Medulla oblongata (tissue), 1 donor: Measurements from ENCODE around the gene ATOSB.

Experiments
- DNase-seq: peaks from one replicate; pipeline ENCODE4 v3.0.0-alpha.2; 2015; ENCODE audit errors: extremely low spot score

Gene ATOSB

GRCh38 chr9:35089434-35089833, 26.2 kb downstream of the ATOSB start:
- no peak for DNase-seq

- no peak for DNase-seq
Measured at GRCh38 chr9:35085078-35085477, 30.6 kb downstream of the ATOSB start.

DNA sequence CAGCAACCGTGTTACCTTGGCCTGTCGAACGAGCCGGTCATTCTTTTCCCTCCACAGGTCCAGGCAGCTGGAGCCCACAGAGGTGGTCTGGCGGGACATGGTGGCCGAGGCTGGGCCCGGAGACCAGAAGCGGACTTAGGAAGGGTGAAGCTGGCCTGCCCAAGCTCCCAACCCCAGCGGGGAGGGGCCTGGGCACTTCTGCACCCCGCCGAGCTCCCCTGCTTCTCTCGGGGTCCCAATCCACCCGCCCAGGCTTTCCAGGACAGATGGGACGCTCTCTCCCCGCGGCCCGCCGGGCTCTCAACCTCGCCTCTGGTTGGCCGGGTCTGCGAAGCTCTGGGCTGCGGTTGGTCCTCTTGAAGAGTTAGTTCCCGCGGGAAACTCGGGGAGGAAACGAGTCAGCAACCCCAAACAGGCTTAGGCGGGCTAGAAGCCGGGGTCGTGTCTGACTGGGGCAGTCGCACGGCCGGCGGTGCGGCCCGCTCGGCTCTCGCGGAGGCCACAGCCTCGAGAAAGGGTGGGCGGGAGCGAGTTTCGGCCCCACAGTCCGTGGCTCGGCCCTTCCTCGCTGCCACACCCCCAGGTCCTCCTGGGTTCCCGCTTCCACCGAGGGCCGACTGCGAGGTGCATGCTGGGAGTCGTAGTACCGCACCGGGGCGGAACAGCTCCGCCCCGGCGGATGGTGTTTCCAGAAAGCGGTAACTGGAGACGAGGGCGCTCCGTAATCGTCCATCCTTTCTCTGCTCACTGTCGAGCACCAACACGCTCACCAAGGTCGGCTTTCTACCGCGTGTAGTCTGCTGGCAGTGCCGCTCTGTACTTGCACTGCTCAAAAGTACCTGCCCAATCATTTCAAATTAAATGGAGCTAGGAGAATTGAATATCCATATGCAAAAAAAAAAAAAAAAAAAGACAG, 36.0 kb downstream of the ATOSB start, which contains the start of gene FANCG:
Gene FANCG (minus strand): TSS at position 517 of the 916 bp plus-strand sequence. CDS start 418 bp downstream, at position 99.
- peak; percentile 94 for DNase-seq

DNA sequence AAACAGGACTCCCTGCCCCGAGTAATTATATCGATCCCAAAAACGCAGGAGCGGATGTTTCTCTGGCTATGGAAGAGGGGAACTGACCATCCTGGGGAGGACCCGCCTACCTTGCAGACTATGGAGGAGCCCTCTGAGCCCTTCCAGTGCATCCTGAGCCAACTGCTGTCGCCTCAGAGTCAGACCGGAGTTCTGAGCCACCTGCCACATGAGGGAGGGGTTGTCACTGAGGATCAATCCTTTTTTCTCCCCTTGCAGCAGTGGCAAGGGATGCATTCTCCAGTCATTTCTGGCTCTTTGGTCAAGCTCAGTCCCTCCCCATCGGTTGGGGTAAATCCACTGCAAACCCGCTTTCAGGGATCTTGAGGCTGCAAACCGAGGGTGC, 36.6 kb downstream of the ATOSB start:
- DNase-seq, result no peak

- DNase-seq, result no peak
Measured at GRCh38 chr9:35078066-35078465, 37.6 kb downstream of the ATOSB start.

GRCh38 chr9:35076848-35077247, 38.8 kb downstream of the ATOSB start:
- no peak for DNase-seq

DNA sequence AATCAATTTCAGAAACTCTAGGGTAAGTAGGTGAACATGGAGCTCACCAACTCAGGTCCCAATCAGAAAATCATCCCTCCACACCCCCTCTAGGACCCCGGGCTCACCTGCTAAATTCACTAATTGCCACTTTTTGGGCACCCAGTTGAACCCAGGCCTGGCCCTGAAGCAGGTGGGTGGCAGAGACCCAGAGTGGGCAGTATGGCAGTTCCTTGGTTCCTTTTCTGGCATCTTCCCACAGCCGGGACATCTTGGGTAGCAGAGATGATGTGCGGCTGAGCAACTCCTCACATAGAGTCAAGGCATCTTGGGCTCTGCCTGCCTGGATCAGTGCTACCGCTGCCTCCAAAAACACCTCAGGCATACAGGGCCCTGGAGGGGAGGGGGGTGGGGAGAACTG, 40.3 kb downstream of the ATOSB start:
- DNase-seq, result no peak

DNA sequence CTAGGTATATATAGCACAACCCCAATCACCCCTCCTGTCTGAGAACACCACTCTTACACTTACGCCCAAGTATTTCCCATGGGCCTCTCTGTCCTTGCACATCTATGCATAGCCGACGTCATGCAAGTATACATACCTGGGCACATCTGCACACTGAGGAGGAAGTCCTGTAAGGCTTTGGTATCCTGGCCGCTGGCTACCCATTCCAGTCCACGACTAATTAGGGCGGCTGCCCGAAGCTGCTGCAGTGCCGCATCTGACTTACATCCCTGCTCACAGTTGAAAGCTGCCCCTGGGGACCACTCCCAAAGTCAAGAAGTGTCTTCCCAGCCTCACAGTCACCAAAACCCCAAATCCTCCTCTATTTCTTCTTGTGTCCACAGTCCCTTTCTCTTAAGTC, 40.9 kb downstream of the ATOSB start:
- no peak for DNase-seq

GRCh38 chr9:35074141-35074540, 41.5 kb downstream of the ATOSB start:
- DNase-seq, result no peak

GRCh38 chr9:35073279-35073612, 42.4 kb downstream of the ATOSB start:
- DNase-seq, result no peak

- DNase-seq, result peak; percentile 99
Measured at GRCh38 chr9:35072461-35073278, 43.0 kb downstream of the ATOSB start, which contains the start of gene VCP. Gene VCP (minus strand): TSS chr9:35072625. CDS start chr9:35072353, 272 bp downstream.

DNA sequence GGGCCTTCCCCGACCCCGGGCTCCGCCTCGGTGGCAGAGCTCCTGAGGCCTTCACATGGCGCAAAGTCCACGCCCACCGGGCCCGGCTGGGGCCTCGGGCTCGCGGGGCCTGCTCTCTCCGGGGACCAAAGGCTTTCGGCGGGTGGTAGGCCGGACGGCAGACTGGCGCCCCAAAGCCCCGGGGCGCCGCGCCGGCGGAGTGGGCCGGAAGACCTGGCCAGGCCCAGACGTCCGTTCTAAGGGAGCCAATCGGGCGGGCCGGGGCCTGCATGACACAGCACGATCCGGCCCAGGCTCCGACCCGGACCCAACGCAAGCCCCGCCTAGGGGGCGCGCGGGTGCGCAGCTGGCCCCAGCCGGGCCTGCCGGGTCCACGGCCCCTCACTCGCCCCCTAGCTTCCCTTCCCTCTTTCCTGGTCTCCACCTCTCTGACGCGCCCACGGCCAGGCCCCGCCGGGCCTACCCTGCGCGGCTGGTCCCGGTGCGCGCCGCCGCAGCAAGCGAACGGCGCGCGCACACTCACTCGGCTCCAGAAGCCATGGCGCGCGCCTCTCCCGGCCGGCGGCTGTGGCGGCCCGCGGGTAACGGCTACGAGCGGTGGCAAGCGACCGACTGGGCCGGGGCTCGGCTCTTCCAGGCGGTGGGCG, 43.7 kb downstream of the ATOSB start:
- peak; percentile 76 for DNase-seq

DNA sequence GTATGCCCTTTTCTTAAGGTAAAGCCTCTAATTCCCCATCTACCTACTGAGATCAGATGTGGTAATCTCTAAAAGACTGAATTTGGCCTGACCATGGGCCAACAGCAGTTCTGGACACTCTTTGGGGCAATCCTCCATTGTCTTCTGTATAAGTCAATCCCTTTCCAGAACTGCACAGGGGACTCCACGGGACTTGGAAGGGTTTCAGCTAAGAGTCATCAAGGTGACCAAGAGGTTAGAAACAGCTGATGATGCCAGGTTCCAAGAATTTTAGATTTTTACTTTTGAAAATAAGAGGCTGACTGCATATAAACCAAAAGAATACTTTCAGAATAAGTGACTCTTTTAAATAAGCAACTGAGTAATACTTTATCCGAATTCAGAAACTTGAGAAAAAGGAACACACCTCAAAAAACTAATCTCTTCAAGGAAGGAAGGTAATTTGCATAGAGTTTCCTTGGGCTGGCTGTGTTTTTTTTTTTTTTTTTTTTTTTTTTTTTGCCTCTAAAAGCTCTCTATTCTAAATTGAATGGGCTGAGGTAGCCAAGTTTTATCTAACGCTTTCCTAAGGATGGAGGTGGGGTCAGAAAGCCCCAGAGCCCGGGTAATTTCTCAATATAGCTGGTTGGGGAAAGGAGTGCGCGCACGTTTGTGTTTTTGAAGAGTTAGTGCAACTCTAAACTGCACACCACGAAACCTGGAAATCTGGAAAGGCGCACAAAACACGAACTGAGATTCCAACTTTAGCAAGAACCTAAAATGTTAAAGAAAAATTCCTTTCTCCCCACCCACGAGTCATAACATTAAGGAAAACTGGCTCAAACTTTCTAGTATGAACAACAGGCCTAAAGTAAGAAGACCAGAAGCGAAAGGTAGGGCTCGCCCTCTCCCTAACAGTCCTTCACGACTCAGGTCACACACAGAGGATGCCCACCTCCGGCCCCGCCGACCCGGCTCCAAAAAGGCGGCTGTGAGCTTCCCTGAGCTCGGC, 44.5 kb downstream of the ATOSB start:
- no peak for DNase-seq

DNA sequence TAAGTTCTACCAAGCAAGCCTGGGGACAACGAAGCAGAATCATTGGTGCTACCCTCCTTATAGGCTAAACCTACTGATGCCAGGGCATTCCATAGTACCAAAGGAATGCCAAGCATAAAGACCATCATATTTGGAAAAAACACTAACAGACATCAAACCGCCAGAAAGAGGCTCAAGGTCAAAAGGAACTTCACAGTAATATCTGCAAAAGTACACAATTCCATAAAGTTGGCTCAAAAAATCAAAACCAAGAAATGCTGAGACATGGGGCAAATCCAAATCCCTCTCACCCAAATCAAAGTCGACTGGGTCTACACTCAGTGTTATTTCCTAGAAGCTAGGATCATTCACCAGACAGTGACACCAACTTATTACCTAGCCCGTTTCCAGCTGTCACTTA, 46.6 kb downstream of the ATOSB start:
- no peak for DNase-seq

DNA sequence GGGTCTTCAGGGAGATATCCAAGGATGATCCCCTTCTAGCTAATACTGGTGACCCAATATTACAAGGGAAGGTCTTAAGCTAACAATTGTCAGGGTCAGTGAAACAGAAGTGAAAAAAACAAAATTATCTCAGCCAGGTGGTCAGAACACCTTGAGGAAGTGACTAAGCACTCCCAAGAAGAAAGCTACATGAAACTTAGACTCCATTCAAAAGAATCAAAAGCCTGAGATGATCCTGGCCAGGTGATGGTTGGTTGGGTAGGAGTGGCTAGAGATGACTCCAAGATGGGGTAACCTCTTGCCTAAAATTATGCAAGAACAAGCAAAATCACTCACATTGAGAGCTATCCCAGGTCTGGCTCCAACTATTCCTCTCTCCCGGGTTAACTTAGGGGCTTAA, 48.6 kb downstream of the ATOSB start:
- DNase-seq, result no peak

- DNase-seq, result no peak
Measured at GRCh38 chr9:35060548-35061207, 55.0 kb downstream of the ATOSB start.

- DNase-seq, result no peak
Measured at GRCh38 chr9:35059438-35059837, 56.2 kb downstream of the ATOSB start.

DNA sequence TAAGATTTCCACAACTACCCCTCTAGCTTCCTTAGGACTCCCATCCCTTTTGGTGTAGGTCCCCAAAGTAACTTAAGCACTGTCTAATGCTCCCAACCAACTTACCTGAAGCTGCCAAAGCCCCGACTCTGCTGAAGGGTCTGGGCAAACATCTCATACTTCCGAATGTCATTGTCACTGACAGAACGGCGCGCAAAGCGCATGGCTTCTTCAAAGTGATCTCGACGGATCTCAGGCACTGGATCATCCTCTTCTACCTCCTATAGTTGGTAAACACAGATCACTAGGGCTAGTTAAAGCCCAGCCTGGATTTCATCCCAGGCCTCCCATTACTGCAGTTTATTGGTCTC, 58.4 kb downstream of the ATOSB start:
- DNase-seq, result no peak

DNA sequence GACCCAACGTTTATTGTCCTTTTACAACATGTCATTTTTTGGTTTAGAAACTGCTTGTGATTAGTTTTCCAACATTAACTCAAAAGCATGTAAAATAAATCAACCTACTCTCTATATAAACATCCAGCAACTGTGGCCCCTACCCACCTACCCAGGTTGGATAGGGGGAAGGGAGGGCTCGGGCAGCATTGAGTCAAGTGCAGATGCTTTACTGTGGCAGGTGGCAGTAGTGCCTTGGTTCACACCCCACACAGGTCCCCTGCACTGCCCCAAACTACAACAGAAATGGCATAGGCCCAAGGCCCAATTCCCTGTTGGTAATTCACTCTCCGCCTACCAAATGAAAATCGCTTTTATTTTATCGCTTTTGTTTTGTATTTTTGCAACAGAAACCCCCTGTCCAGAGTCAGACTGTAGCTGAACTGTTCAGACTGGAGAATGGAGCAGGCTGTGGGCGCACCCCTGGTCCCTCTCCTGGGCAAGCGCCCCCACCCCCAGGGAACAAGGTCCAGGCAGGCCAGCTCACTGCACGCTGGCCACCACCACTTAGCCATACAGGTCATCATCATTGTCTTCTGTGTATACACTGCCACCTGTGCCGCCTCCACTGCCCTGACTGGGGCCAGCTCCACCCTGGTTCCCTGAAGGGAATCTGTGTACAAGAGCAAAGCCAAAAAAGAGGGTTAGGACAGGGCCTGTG, 58.9 kb downstream of the ATOSB start:
- DNase-seq, result no peak
